ENCODE results near the gene EXOC2.

Gene EXOC2

GRCh38 chr6:441126-441920 is 251.6 kb downstream of the EXOC2 start:
- no peak overlapping the region for H3K4me3 ChIP-seq (ENCODE audit: low read depth, low read length)
- DNase-seq (ENCODE audit: low read depth), result no peak
- TF ChIP-seq, protein P1, sequence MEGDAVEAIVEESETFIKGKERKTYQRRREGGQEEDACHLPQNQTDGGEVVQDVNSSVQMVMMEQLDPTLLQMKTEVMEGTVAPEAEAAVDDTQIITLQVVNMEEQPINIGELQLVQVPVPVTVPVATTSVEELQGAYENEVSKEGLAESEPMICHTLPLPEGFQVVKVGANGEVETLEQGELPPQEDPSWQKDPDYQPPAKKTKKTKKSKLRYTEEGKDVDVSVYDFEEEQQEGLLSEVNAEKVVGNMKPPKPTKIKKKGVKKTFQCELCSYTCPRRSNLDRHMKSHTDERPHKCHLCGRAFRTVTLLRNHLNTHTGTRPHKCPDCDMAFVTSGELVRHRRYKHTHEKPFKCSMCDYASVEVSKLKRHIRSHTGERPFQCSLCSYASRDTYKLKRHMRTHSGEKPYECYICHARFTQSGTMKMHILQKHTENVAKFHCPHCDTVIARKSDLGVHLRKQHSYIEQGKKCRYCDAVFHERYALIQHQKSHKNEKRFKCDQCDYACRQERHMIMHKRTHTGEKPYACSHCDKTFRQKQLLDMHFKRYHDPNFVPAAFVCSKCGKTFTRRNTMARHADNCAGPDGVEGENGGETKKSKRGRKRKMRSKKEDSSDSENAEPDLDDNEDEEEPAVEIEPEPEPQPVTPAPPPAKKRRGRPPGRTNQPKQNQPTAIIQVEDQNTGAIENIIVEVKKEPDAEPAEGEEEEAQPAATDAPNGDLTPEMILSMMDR (IDR thresholded peaks at IDR 0.05; ENCODE audit: insufficient read depth, low read depth, low read length, missing control alignments), result no peak

GRCh38 chr6:439641-440167 is 253.2 kb downstream of the EXOC2 start:
- DNase-seq (ENCODE audit: low read depth), result no peak
- no peak overlapping the region for H3K4me3 ChIP-seq (ENCODE audit: low read depth, low read length)
- TF ChIP-seq, protein P1 (IDR thresholded peaks at IDR 0.05; ENCODE audit: insufficient read depth, low read depth, low read length, missing control alignments), result no peak

DNA sequence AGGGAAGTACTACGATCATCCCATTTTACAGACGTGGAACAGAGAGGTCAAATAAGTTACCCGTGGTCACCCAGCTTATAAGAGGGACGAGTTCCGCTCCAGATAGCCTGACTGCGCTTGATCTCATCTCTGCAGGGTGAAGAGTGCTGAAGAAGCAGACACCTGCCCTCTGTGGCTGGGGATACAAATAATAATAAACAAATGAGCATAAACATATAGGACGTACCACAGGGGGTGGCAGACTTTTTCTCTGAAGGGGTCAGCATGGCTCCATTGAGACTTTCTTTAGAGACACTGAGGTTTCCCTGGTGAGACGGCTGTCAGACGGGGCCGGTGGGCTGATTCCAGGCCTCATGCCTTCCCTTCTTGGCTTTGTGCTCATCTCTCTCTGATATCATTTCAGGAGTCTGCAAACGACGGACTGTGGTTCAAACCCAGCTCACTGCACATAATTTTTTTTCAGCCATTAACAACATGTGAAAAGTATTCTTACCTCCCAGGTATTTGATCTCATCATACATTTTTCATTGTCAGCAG is 254.2 kb downstream of the EXOC2 start:
- TF ChIP-seq, protein P1 (IDR thresholded peaks at IDR 0.05; ENCODE audit: insufficient read depth, low read depth, low read length, missing control alignments), result no peak
- no peak overlapping the region for H3K4me3 ChIP-seq (ENCODE audit: low read depth, low read length)
- DNase-seq (ENCODE audit: low read depth), result no peak

- H3K4me3 ChIP-seq (ENCODE audit: low read depth, low read length), result no peak overlapping the region
- DNase-seq (ENCODE audit: low read depth), result no peak
- TF ChIP-seq, protein P1 (IDR thresholded peaks at IDR 0.05; ENCODE audit: insufficient read depth, low read depth, low read length, missing control alignments), result no peak
Measured at GRCh38 chr6:437037-437392, 255.9 kb downstream of the EXOC2 start.

DNA sequence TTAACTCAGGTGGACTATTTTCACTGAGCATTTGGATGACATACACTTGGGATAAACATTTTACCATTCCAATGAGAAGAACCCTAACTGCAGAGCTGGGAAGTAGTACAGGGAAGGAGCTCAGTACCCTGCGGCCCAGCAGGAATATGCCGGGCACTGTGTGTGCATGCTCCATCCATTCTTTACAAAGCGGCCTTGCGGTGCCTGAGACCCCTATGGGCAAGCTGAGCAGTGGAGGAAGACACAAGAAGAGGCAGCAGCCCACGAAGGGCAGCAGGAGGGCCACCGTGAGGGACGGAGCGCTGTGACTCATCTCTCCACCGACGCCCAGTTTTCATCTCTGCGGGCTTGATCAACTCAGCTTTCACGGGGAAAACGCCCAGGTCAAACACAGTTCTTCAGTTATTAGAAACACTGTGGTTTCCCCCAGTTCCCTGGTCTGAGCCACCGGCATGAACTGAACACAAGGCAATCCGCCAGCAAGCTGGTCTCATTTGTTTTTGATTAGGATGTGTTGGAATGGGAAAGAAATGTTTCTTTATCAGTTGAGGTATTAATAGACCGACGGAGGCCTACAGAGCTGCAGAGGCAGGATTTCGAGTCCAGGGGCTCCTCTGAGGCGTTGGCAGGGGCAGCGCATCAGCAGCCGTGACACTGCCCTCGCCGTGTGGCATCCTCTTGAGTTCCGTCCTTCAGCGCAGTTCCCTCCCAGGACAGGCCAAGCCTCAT is 256.5 kb downstream of the EXOC2 start:
- peak; percentile 48 for DNase-seq (ENCODE audit: low read depth)
- H3K4me3 ChIP-seq (ENCODE audit: low read depth, low read length), result no peak overlapping the region
- TF ChIP-seq, protein P1 (IDR thresholded peaks at IDR 0.05; ENCODE audit: insufficient read depth, low read depth, low read length, missing control alignments), result no peak

DNA sequence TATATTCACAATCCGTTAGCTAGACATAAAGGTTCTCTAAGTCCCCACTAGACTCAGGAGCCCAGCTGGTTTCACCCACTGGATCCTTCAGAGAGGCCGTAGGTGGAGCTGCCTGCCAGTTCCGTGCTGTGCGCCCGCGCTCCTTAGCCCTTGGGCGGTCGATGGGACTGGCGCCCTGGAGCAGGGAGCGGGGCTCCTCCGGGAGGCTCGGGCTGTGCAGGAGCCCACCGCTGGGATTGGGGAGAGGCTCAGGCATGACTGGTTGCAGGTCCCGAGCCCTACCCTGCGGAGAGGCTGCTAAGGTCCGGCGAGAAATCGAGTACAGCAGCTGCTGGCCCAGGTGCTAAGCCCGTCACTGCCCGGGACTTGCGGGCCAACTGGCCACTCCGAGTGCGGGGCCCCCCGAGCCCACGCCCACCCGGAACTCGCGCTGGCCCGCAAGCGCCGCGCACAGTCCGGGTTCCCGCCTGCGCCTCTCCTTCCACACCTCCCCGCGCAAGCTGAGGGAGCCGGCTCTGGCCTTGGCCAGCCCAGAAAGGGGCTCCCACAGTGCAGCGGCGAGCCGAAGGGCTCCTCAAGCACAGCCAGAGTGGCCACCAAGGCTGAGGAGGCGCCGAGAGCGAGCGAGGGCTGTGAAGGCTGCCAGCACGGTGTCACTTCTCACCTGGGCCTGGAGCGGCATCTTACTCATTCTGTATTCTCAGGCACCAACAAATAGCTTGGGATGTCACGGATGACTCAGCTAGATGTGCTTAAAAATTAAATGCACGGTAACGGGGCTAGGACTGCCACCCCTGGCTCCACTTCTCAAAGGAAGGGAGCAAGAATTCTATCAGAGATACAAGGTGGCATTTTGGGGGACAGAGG is 257.3 kb downstream of the EXOC2 start:
- H3K4me3 ChIP-seq (ENCODE audit: low read depth, low read length), result no peak overlapping the region
- no peak for DNase-seq (ENCODE audit: low read depth)
- TF ChIP-seq, protein P1 (IDR thresholded peaks at IDR 0.05; ENCODE audit: insufficient read depth, low read depth, low read length, missing control alignments), result no peak

Data from GM12865 (cell line).